Heart left ventricle (tissue), 16 donors: ENCODE measurements around the gene PIGO. TPM values are rescaled to one million over a fixed set of nuclear protein-coding genes. Genes with fewer than 3 reads are reported as not detected.

Experiments
- ATAC-seq, 4 donors: fragments of 200-7000 bp; cut with Tn5 transposase; one replicate each; pipeline ENCODE4 v1.9.1; 2020 to 2022; ENCODE audit warnings: moderate library complexity in 4 of 4, mild to moderate bottlenecking in 3 of 4, moderate number of reproducible peaks in 1 of 4
- DNase-seq, 5 donors: peaks; one replicate each; pipeline ENCODE4 v3.0.0-alpha.2; 2020
- H3K27ac ChIP-seq, 12 donors: fragments of 200-600 bp; sonication (generic) in 4 of 12; one replicate each; pipeline versions ENCODE4 v1.5.0 to v1.8.0; 2016 to 2022; ENCODE audit warnings: mild to moderate bottlenecking in 2 of 12
- H3K27me3 ChIP-seq, 9 donors: fragments of 200-600 bp; sonication (generic) in 2 of 9; one replicate each; pipeline versions ENCODE4 v1.5.1 to v1.8.0; 2016 to 2022; ENCODE audit warnings: mild to moderate bottlenecking in 3 of 9
- H3K36me3 ChIP-seq, 9 donors: fragments of 200-600 bp; sonication (generic) in 2 of 9; one replicate each; pipeline versions ENCODE4 v1.5.0 to v1.8.0; 2018 to 2022; ENCODE audit warnings: mild to moderate bottlenecking in 2 of 9
- H3K4me1 ChIP-seq, 12 donors: fragments of 200-600 bp; sonication (generic) in 4 of 12; one replicate each; pipeline versions ENCODE4 v1.5.0 to v1.8.0; 2016 to 2022; ENCODE audit warnings: mild to moderate bottlenecking in 3 of 12
- H3K4me3 ChIP-seq, 12 donors: fragments of 200-600 bp; sonication (generic) in 4 of 12; one replicate each; pipeline versions ENCODE4 v1.5.0 to v1.8.0; 2017 to 2022; ENCODE audit warnings: mild to moderate bottlenecking in 9 of 12, moderate library complexity in 4 of 12
- H3K9me3 ChIP-seq, 12 donors: fragments of 200-600 bp; sonication (generic) in 4 of 12; one replicate each; pipeline versions ENCODE4 v1.5.0 to v1.8.0; 2016 to 2022; ENCODE audit warnings: mild to moderate bottlenecking in 1 of 12
- CTCF ChIP-seq, 12 donors: fragments of 200-600 bp; sonication (generic) in 4 of 12; IDR thresholded peaks; one replicate each; pipeline versions ENCODE4 v1.5.0 to v1.8.0; 2018 to 2022; ENCODE audit warnings: antibody characterized with exemption in 12 of 12, mild to moderate bottlenecking in 5 of 12
- POLR2A ChIP-seq, 2 donors: fragments of 450-650 bp; IDR thresholded peaks; one replicate each; pipeline ENCODE4 v1.6.1; 2017; ENCODE audit warnings: antibody characterized with exemption in 2 of 2, mild to moderate bottlenecking in 2 of 2, moderate library complexity in 2 of 2
- WGBS, 4 donors: extraction: QIAGEN DNeasy Blood & Tissue Kit in 2 of 4; methylation state at CpG; one replicate each; pipeline versions ENCODE4 v1.1.5 to v1.1.7; 2013 to 2018; 5-methylcytosine and 5-hydroxymethylcytosine counted together
- intact Hi-C, 10 donors: fragments of 100-400 bp; cut with DNase I; formaldehyde crosslinking; loops; one replicate each; pipeline versions ENCODE4 v1.11.1 to v1.14.2; 2022
- polyA plus RNA-seq, 2 donors: library from polyadenylated mRNA; stranded (reverse); fragments of 200-250 nt; gene quantifications; one replicate each; pipeline ENCODE4 v1.2.3, GENCODE V29; 2013
- total RNA-seq, 9 donors: library from RNA; depleted of rRNA in 2 of 9; stranded (reverse); fragments of >200 nt in 2 of 9; fragmentation: NEBNext Ultra II Directional in 3 of 9; extraction: Animal tissue kit (Norgen Biotek cat#: 25700) in 3 of 9; gene quantifications; one replicate each; pipeline versions ENCODE4 v1.1.0 to v1.2.4, GENCODE V29; 2016 to 2023
- donor health status: ischemic (EF 13 %, LVEDD 7.1; RV severe dilation, severe dysfunction).
- donor health status: healthy with polysubstance abuse.
- donor health status: DM: no; HTN: yes; CAD: no.
- donor health status: DM: no; HTN: no; CAD: no.
- donor health status: ischemic (EF 25% LVEDD 6.9; RV normal size, moderate dysfunction).
- donor health status: ischemic (EF 25% LVEDD 5.7; RV mildly dilated, moderate dysfunction).
- donor health status: healthy.
- donor health status: DM: yes; HTN: yes; CAD: no.
- donor health status: ischemic (EF 35%, LVEDD 5.7; RV mildly dilated, moderate dysfunction).
- donor health status: nonischemic (EF 11% LVEDD 7.7; RV severe dilation, severe dysfunction).
- donor health status: DM: yes; HTN: yes; CAD: no.
- donor health status: PGD.
- donor health status: ischemic (EF 29% LVEDD 5.4; RV normal size, mild dysfunction).
- donor health status: nonischemic (EF 23%, LVEDD 6.1; RV moderate dilation, normal function).

The PIGO gene
- total and polyA plus RNA-seq, 11 donors, result 7.0 to 13.1 (median 9.1) TPM

GRCh38 chr9:35075358-35075757 is 21.0 kb downstream of the PIGO start:
- 93 to 98% (median 97%) methylated on average over 4 of the region's 4 CpGs for WGBS, 4 donors
- no peak overlapping the region for H3K27ac ChIP-seq
- no peaks in the 10 kb centered on the region for H3K9me3 ChIP-seq
- peaks cover 0 to 30% (median 2%) of the 10 kb centered on the region in 9 donors for H3K36me3 ChIP-seq
- no peak for TF ChIP-seq CTCF (IDR thresholded peaks at IDR 0.05)
- no peak for TF ChIP-seq POLR2A (IDR thresholded peaks at IDR 0.05)
- no peak for DNase-seq
- no peak for ATAC-seq
- no peaks in the 10 kb centered on the region for H3K27me3 ChIP-seq
- H3K4me1 ChIP-seq, result peaks cover 7 to 33% (median 22%) of the 10 kb centered on the region in 12 donors
- no peak overlapping the region for H3K4me3 ChIP-seq
- intact Hi-C loops, result loop anchor here in 1 of 10 donors (10.0 kb wide), 1 partner anchor 411 kb away; the partner anchor contains the start of gene CCL27

GRCh38 chr9:35074791-35075190 is 21.6 kb downstream of the PIGO start:
- H3K27me3 ChIP-seq, result no peaks in the 10 kb centered on the region
- WGBS, 4 donors, result 90 to 96% (median 95%) methylated on average over 8 of the region's 8 CpGs
- ATAC-seq, result no peak
- H3K27ac ChIP-seq, result no peak overlapping the region
- no peak for TF ChIP-seq CTCF (IDR thresholded peaks at IDR 0.05)
- TF ChIP-seq POLR2A (IDR thresholded peaks at IDR 0.05), result no peak
- no peak overlapping the region for H3K4me3 ChIP-seq
- no peaks in the 10 kb centered on the region for H3K9me3 ChIP-seq
- H3K4me1 ChIP-seq, result peaks cover 10 to 37% (median 27%) of the 10 kb centered on the region in 12 donors
- intact Hi-C loops, result loop anchor here in 3 of 10 donors (5.0 to 10.0 kb wide), 2 partner anchors 82 to 410 kb away; partner anchors contain the start of gene CCL27 (in 1 of the 3)
- no peak for DNase-seq
- peaks cover 0 to 33% (median 7%) of the 10 kb centered on the region in 9 donors for H3K36me3 ChIP-seq

- Histone ChIP-seq H3K4me3 (no peak overlapping the region), H3K27me3 (no peaks in the 10 kb centered on the region), H3K36me3 (peaks cover 0 to 33% (median 7%) of the 10 kb centered on the region in 9 donors), H3K4me1 (peaks cover 12 to 41% (median 31%) of the 10 kb centered on the region in 12 donors), H3K9me3 (no peaks in the 10 kb centered on the region), H3K27ac (no peak overlapping the region)
- no peak for DNase-seq
- WGBS, 4 donors, result 92 to 96% (median 94%) methylated on average over 6 of the region's 6 CpGs
- intact Hi-C loops, result loop anchor here in 3 of 10 donors (5.0 to 10.0 kb wide), 2 partner anchors 82 to 409 kb away; partner anchors contain the start of gene CCL27 (in 1 of the 3)
- no peak for TF ChIP-seq CTCF (IDR thresholded peaks at IDR 0.05)
- no peak for TF ChIP-seq POLR2A (IDR thresholded peaks at IDR 0.05)
- no peak for ATAC-seq
Observed at GRCh38 chr9:35074141-35074540, 22.2 kb downstream of the PIGO start.

- peak overlapping the region in 11 of 12 donors; percentile 22 to 100 (median 100) for H3K27ac ChIP-seq
- peak overlapping the region in 6 of 12 donors; percentile 88 to 100 (median 94) for H3K4me3 ChIP-seq
- ATAC-seq, result no peak
Observed at GRCh38 chr9:35073279-35073612, 23.1 kb downstream of the PIGO start.

More at GRCh38 chr9:35073279-35073612, 23.1 kb downstream of the PIGO start:
- DNase-seq, result no peak
- Histone ChIP-seq H3K9me3 (no peaks in the 10 kb centered on the region), H3K36me3 (peaks cover 0 to 39% (median 8%) of the 10 kb centered on the region in 9 donors), H3K4me1 (peaks cover 9 to 41% (median 32%) of the 10 kb centered on the region in 12 donors), H3K27me3 (no peaks in the 10 kb centered on the region)
- TF ChIP-seq CTCF (IDR thresholded peaks at IDR 0.05) (no peak), POLR2A (IDR thresholded peaks at IDR 0.05) (no peak)
- 98 to 100% (median 99%) methylated on average over 2 of the region's 2 CpGs for WGBS, 4 donors
- intact Hi-C loops, result loop anchor here in 6 of 10 donors (2.0 to 10.0 kb wide), 5 partner anchors 24 to 408 kb away; partner anchors contain the start of genes CCL27 (in 1 of the 6), PIGO (in 1 of the 6) and STOML2 (in 1 of the 6)
